Measurements from ENCODE around the gene ZFYVE19. TPM values are rescaled to one million over a fixed set of nuclear protein-coding genes. Genes with fewer than 3 reads are reported as not detected.
A peak's percentile ranks its signal among the peaks of the same experiment; 100 is the strongest.

Gene ZFYVE19
- total RNA-seq, 2 experiments from 2014 or later, result 22.8 to 29.3 TPM

DNA sequence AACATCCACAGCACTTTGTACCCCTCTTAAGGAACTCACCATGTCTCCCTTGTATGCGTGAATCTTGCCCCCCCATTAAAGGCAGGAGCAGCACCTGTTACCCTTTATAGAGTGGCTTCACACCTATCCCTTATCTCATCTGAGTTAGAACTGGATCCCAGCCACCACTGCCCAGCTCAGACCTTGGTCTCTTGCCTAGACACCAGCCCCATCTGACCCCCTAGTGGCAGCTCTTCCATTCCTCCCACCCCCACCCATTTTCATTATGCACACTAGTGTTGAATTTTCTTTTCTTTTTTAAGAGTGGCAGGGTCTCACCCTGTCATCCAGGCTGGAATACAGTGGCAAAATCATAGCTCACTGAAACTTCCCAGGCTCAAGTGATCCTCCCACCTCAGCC, 3.2 kb upstream of the ZFYVE19 start:
- no TSS peak for BruUV-seq (replicated peaks)
- H3K4me2 ChIP-seq (ENCODE audit: low read length), result no peak overlapping the region
- H2AFZ ChIP-seq (ENCODE audit: low read length), result no peak overlapping the region
- no peaks in the 10 kb centered on the region for H3K36me3 ChIP-seq (ENCODE audit: insufficient read depth, low read length)
- H3K4me1 ChIP-seq (ENCODE audit: insufficient read depth, low read length, poor library complexity, severe bottlenecking), result peaks cover 14% of the 10 kb centered on the region
- ChIA-PET CTCF (ENCODE audit: unreplicated experiment) (no interaction called here), POLR2A (interaction anchor here (0.6 to 0.7 kb wide), 2 partner anchors 58 to 1358 kb away, joined by 3 to 6 read pairs; no protein-coding TSS in a partner anchor)
- H3K9me2 ChIP-seq (ENCODE audit: insufficient read depth, low read length), result no peaks in the 10 kb centered on the region
- intact Hi-C loops (cut with micrococcal nuclease; ENCODE audit: unreplicated experiment), result no loop called here
- no peak overlapping the region for H3K27ac ChIP-seq (ENCODE audit: low read depth, low read length, poor library complexity, severe bottlenecking)
- H3K79me2 ChIP-seq (ENCODE audit: insufficient read depth, low read depth, low read length), result peaks cover 16% of the 10 kb centered on the region; the same call in 1 of the 2 replicates
- H3K4me3 ChIP-seq (ENCODE audit: low read depth, low read length, poor library complexity, severe bottlenecking), result no peak overlapping the region
- TF ChIP-seq EZH2phosphoT487 (IDR thresholded peaks at IDR 0.05; ENCODE audit: borderline replicate concordance, low read depth, low read length) (no peak), CTCF (conservative IDR thresholded peaks at IDR 0.05; ENCODE audit: low read length) (peak; percentile 55)
- no peak for DNase-seq (ENCODE audit: low spot score)
- H4K20me1 ChIP-seq (ENCODE audit: insufficient read depth, low read length), result no peaks in the 10 kb centered on the region
- H3K9me3 ChIP-seq (ENCODE audit: low read length), result no peaks in the 10 kb centered on the region

DNA sequence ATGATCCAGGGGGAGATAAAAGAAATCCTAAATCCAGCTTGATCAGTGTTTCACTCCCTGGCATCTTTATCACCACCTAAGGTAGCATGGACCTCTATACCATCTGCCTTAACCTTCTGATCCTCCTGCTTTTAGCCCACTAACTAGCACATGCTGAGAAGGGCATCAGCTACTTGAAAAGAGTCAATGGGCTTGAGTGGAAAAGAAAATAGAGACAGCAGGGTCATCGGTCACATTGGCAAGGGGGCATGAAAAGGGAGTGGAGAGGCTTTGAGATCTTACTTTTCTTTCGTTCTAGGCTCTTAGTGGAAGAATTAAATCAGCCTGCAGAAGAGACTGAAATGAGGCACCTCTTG, 239 bp upstream of the ZFYVE19 start:
- no peaks in the 10 kb centered on the region for H4K20me1 ChIP-seq (ENCODE audit: insufficient read depth, low read length)
- DNase-seq (ENCODE audit: low spot score), result no peak
- ChIA-PET CTCF (ENCODE audit: unreplicated experiment) (interaction anchor here (1.1 kb wide), 2 partner anchors 24 to 372 kb away, joined by 3 to 5 read pairs; no protein-coding TSS in a partner anchor), POLR2A (interaction anchor here (0.5 to 1.3 kb wide), 4 partner anchors 10 to 112 kb away, joined by 3 to 4 read pairs (median 4); no protein-coding TSS in a partner anchor)
- peaks cover 5% of the 10 kb centered on the region; the same call in 1 of the 2 replicates for H3K36me3 ChIP-seq (ENCODE audit: insufficient read depth, low read length)
- no peaks in the 10 kb centered on the region for H3K9me3 ChIP-seq (ENCODE audit: low read length)
- H3K27ac ChIP-seq (ENCODE audit: low read depth, low read length, poor library complexity, severe bottlenecking), result peak overlapping the region; percentile 76
- H2AFZ ChIP-seq (ENCODE audit: low read length), result peak overlapping the region; percentile 97
- BruUV-seq (replicated peaks), result TSS peak; percentile 87
- peaks cover 16% of the 10 kb centered on the region; the same call in 1 of the 2 replicates for H3K79me2 ChIP-seq (ENCODE audit: insufficient read depth, low read depth, low read length)
- H3K4me3 ChIP-seq (ENCODE audit: low read depth, low read length, poor library complexity, severe bottlenecking), result peak overlapping the region; percentile 78
- peaks cover 19% of the 10 kb centered on the region for H3K4me1 ChIP-seq (ENCODE audit: insufficient read depth, low read length, poor library complexity, severe bottlenecking)
- H3K9me2 ChIP-seq (ENCODE audit: insufficient read depth, low read length), result no peaks in the 10 kb centered on the region
- TF ChIP-seq EZH2phosphoT487 (IDR thresholded peaks at IDR 0.05; ENCODE audit: borderline replicate concordance, low read depth, low read length), result no peak
- TF ChIP-seq CTCF (conservative IDR thresholded peaks at IDR 0.05; ENCODE audit: low read length), result no peak
- intact Hi-C loops (cut with micrococcal nuclease; ENCODE audit: unreplicated experiment), result loop anchor here (1.0 to 2.0 kb wide), 3 partner anchors 38 to 89 kb away; partner anchors contain the start of genes C15orf62 and RMDN3
- H3K4me2 ChIP-seq (ENCODE audit: low read length), result peak overlapping the region; percentile 92

DNA sequence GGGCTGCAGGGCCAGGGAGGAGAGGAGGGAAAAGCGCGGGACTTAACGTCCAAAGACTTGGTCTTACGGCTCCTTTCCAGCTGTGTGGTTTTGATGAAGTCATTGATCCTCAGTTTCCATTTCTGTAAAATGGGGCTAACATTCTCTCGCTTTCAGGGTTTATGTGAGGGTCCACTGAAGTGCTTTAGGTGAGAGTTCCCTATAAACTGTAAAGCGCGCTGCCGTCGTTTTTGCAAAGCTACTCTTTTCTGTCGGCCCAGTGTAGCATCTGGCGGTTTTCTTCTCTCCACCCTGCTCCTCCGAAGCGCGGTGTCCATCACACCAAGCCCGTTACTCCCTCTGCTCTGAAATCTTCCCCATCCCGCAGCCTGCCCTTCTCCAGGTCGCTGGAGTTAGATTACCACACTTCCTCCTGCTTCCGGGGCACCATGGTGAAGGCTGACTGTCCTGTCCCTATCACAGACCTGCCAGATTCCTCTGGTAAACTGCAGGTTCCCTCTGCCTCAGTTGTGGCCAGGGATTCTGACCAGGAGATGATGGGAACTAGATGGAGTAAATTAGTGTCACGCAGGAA, 1.1 kb downstream of the ZFYVE19 start:
- Histone ChIP-seq H3K36me3 (ENCODE audit: insufficient read depth, low read length) (peaks cover 5% of the 10 kb centered on the region; the same call in 1 of the 2 replicates), H3K4me2 (ENCODE audit: low read length) (peak overlapping the region; percentile 80), H3K27ac (ENCODE audit: low read depth, low read length, poor library complexity, severe bottlenecking) (no peak overlapping the region), H3K4me3 (ENCODE audit: low read depth, low read length, poor library complexity, severe bottlenecking) (peak overlapping the region; percentile 78), H2AFZ (ENCODE audit: low read length) (peak overlapping the region; percentile 56; the same call in 1 of the 2 replicates), H3K9me2 (ENCODE audit: insufficient read depth, low read length) (no peaks in the 10 kb centered on the region), H4K20me1 (ENCODE audit: insufficient read depth, low read length) (no peaks in the 10 kb centered on the region), H3K9me3 (ENCODE audit: low read length) (no peaks in the 10 kb centered on the region), H3K4me1 (ENCODE audit: insufficient read depth, low read length, poor library complexity, severe bottlenecking) (peaks cover 19% of the 10 kb centered on the region), H3K79me2 (ENCODE audit: insufficient read depth, low read depth, low read length) (peaks cover 16% of the 10 kb centered on the region; the same call in 1 of the 2 replicates)
- no peak for TF ChIP-seq CTCF (conservative IDR thresholded peaks at IDR 0.05; ENCODE audit: low read length)
- no peak for TF ChIP-seq EZH2phosphoT487 (IDR thresholded peaks at IDR 0.05; ENCODE audit: borderline replicate concordance, low read depth, low read length)
- DNase-seq (ENCODE audit: low spot score), result no peak
- intact Hi-C loops (cut with micrococcal nuclease; ENCODE audit: unreplicated experiment), result loop anchor here (1.0 to 2.0 kb wide), 3 partner anchors 39 to 87 kb away; partner anchors contain the start of genes C15orf62 and RMDN3
- ChIA-PET CTCF (ENCODE audit: unreplicated experiment) (interaction anchor here (0.6 to 1.1 kb wide), 2 partner anchors 107 to 371 kb away, joined by 3 to 4 read pairs; no protein-coding TSS in a partner anchor), POLR2A (interaction anchor here (0.5 to 1.0 kb wide), 4 partner anchors 39 to 108 kb away, joined by 3 to 4 read pairs (median 4); partner anchors contain the start of gene VPS18)
- no TSS peak for BruUV-seq (replicated peaks)

Data from OCI-LY7 (cell line).